ENCODE results near the gene ZPR1.

DNA sequence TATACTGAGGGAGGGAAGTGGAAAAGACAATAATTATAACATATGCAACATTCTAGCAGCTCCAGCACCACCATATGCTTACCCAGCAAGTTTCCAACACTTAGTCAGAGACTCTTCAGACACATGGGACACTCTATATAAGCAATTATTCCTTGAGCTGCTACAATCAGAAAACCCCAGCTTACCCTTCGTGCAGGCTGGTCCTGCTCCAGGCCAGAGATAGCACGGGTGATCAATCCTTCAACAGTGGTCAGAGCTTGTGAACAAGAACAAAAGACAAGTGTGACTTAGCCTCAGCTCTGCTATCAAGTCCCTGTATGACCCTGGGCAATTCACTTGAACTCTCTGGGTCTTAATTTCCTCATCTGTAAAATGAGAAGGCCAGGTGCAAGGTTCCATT is 1.5 kb downstream of the ZPR1 start:
- TF ChIP-seq, protein P1, sequence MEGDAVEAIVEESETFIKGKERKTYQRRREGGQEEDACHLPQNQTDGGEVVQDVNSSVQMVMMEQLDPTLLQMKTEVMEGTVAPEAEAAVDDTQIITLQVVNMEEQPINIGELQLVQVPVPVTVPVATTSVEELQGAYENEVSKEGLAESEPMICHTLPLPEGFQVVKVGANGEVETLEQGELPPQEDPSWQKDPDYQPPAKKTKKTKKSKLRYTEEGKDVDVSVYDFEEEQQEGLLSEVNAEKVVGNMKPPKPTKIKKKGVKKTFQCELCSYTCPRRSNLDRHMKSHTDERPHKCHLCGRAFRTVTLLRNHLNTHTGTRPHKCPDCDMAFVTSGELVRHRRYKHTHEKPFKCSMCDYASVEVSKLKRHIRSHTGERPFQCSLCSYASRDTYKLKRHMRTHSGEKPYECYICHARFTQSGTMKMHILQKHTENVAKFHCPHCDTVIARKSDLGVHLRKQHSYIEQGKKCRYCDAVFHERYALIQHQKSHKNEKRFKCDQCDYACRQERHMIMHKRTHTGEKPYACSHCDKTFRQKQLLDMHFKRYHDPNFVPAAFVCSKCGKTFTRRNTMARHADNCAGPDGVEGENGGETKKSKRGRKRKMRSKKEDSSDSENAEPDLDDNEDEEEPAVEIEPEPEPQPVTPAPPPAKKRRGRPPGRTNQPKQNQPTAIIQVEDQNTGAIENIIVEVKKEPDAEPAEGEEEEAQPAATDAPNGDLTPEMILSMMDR (conservative IDR thresholded peaks at IDR 0.05), result no peak
- no peak for TF ChIP-seq EZH2 (IDR thresholded peaks at IDR 0.05; ENCODE audit: low read depth)

All from PC-9 (cell line).